K562 (cell line): ENCODE measurements around the gene DAPK2. TPM values are rescaled to one million over a fixed set of nuclear protein-coding genes. Genes with fewer than 3 reads are reported as not detected.
A peak's percentile ranks its signal among the peaks of the same experiment; 100 is the strongest.

Source experiments
- ATAC-seq: fragments of 200-7000 bp; cut with Tn5 transposase; 3 replicates; pipeline ENCODE4 v1.9.1; 2020; ENCODE audit warnings: moderate library complexity
- BruUV-seq: library from RNA; stranded (reverse); fragments of 400-500 nt; replicated peaks from 2 replicates; lab custom pipeline; 2021; lab: Mats Ljungman, UMichigan
- CTCF ChIA-PET: fragments of 300-600 bp; formaldehyde crosslinking; extraction: SDS; loops from one replicate; lab custom pipeline; 2021; ENCODE audit warnings: low intra/inter-chr PET ratio; lab: Yijun Ruan, JAX
- POLR2A ChIA-PET: fragments of 300-600, 350-650 bp; sonication (Branson Sonifier 250); formaldehyde crosslinking; extraction: SDS; loops from one replicate; lab custom pipeline; 2021; ENCODE audit warnings: antibody characterized with exemption, inconsistent platforms; lab: Yijun Ruan, JAX
- DNase-seq, 4 experiments: peaks; one replicate each; pipeline versions ENCODE4 v3.0.0 to v3.0.0-alpha.2; 2011 to 2018; ENCODE audit warnings: low spot score in 3 of 4, mixed read lengths in 3 of 4; ENCODE audit errors: extremely low read depth in 1 of 4
- FAIRE-seq: peaks from 2 replicates; lab custom pipeline; 2011; peaks lifted over from hg19 to GRCh38; lab: Jason Lieb, UNC
- H2AFZ ChIP-seq: 2 replicates; pipeline ENCODE4 v1.6.0; 2011; ENCODE audit warnings: low read depth, low read length, control low read depth, inconsistent platforms
- H3K27ac ChIP-seq: fragments of 200-600 bp; 3 replicates; pipeline ENCODE4 v1.8.0; 2011; ENCODE audit warnings: low read depth, mild to moderate bottlenecking, control low read depth, inconsistent platforms, low read length, moderate library complexity, mixed read lengths; ENCODE audit errors: extremely low read depth
- H3K27me3 ChIP-seq, 2 experiments: fragments of 300-600 bp in 1 of 2; 2 replicates in 1 of 2; 3 replicates in 1 of 2; pipeline versions ENCODE4 v1.6.0 to v1.8.0; 2011; ENCODE audit warnings: inconsistent platforms in 2 of 2, low read length in 2 of 2, mild to moderate bottlenecking in 1 of 2, mixed read lengths in 1 of 2, moderate library complexity in 1 of 2; ENCODE audit not compliant: control insufficient read depth in 2 of 2, insufficient read depth in 2 of 2
- H3K36me3 ChIP-seq: fragments of 300-600 bp; 3 replicates; pipeline ENCODE4 v1.8.0; 2011; ENCODE audit warnings: mild to moderate bottlenecking, low read length, inconsistent platforms; ENCODE audit not compliant: control insufficient read depth, insufficient read depth
- H3K4me1 ChIP-seq, 2 experiments: fragments of 200-600 bp in 1 of 2; replicated peaks in 1 of 2; 2 replicates in 1 of 2; 3 replicates in 1 of 2; pipeline versions ENCODE4 v1.5.1 to v1.8.0; 2011; ENCODE audit warnings: inconsistent platforms in 2 of 2, low read length in 2 of 2, mild to moderate bottlenecking in 1 of 2, mixed read lengths in 1 of 2, moderate library complexity in 1 of 2; ENCODE audit not compliant: control insufficient read depth in 2 of 2, insufficient read depth in 2 of 2
- H3K4me2 ChIP-seq: 2 replicates; pipeline ENCODE4 v1.6.1; 2011; ENCODE audit warnings: low read length, control low read depth, inconsistent platforms, mixed read lengths; ENCODE audit not compliant: insufficient read depth
- H3K4me3 ChIP-seq: fragments of 200-600 bp; sonication (generic), shearing (Covaris generic); 2 replicates; pipeline ENCODE4 v1.5.1; 2016; ENCODE audit warnings: control low read depth, inconsistent platforms
- H3K79me2 ChIP-seq: fragments of 200-600 bp; 3 replicates; pipeline ENCODE4 v1.8.0; 2011; ENCODE audit warnings: low read length, inconsistent platforms; ENCODE audit not compliant: control insufficient read depth, insufficient read depth
- H3K9ac ChIP-seq, 2 experiments: 2 replicates each; pipeline versions ENCODE4 v1.6.0 to v1.6.1; 2011; ENCODE audit warnings: low read depth in 2 of 2, low read length in 2 of 2, control low read depth in 1 of 2, inconsistent platforms in 1 of 2, mild to moderate bottlenecking in 1 of 2, mixed read lengths in 1 of 2; ENCODE audit not compliant: insufficient read depth in 1 of 2
- H3K9me1 ChIP-seq: one replicate; pipeline ENCODE4 v1.6.0; 2011; ENCODE audit warnings: inconsistent platforms, mild to moderate bottlenecking, low read length, moderate library complexity; ENCODE audit not compliant: control insufficient read depth, insufficient read depth
- H3K9me3 ChIP-seq: replicated peaks from 2 replicates; pipeline ENCODE4 v1.5.1; 2011; ENCODE audit warnings: low read depth, low read length, inconsistent platforms; ENCODE audit not compliant: control insufficient read depth, insufficient read depth
- H4K20me1 ChIP-seq: replicated peaks from 2 replicates; pipeline ENCODE4 v1.6.1; 2011; ENCODE audit warnings: low read length, inconsistent platforms, mixed read lengths; ENCODE audit not compliant: control insufficient read depth, insufficient read depth
- DIDO1 ChIP-seq: fragments of 450-650 bp; IDR thresholded peaks from 2 replicates; pipeline ENCODE4 v1.6.1; 2016; ENCODE audit warnings: low read depth, missing biosample characterization, missing genetic modification characterization
- HDAC3 ChIP-seq: fragments of 450-650 bp; IDR thresholded peaks from 2 replicates; pipeline ENCODE4 v1.6.1; 2018; ENCODE audit warnings: borderline replicate concordance, mild to moderate bottlenecking, moderate library complexity; ENCODE audit not compliant: partially characterized antibody
- NCOR1 ChIP-seq: fragments of 450-650 bp; IDR thresholded peaks from 2 replicates; pipeline ENCODE4 v1.6.1; 2016; ENCODE audit warnings: mild to moderate bottlenecking, moderate library complexity
- NFE2L1 ChIP-seq: fragments of 450-650 bp; IDR thresholded peaks from 2 replicates; pipeline ENCODE4 v1.6.1; 2016; ENCODE audit warnings: missing genetic modification characterization, low read depth, mild to moderate bottlenecking, missing compliant biosample characterization, moderate library complexity, borderline replicate concordance
- NR1H2 ChIP-seq: sonication (generic); formaldehyde crosslinking; IDR thresholded peaks from 2 replicates; pipeline ENCODE4 v1.4.0; 2020; ENCODE audit warnings: mild to moderate bottlenecking, missing genetic modification reagents
- PCBP1 ChIP-seq: fragments of 200-400 bp; formaldehyde crosslinking; IDR thresholded peaks from 2 replicates; pipeline ENCODE4 v1.6.1; 2018; ENCODE audit warnings: mild to moderate bottlenecking, low read depth, low read length; ENCODE audit not compliant: poor library complexity, severe bottlenecking
- PHF20 ChIP-seq: fragments of 450-650 bp; IDR thresholded peaks from 2 replicates; pipeline ENCODE4 v1.6.1; 2018; ENCODE audit not compliant: partially characterized antibody
- PTBP1 ChIP-seq: fragments of 200-400 bp; formaldehyde crosslinking; IDR thresholded peaks from 2 replicates; pipeline ENCODE4 v1.6.1; 2017; ENCODE audit warnings: low read depth, low read length
- TFAP4 ChIP-seq: sonication (generic); formaldehyde crosslinking; IDR thresholded peaks from 2 replicates; pipeline ENCODE4 v1.8.0; 2022; ENCODE audit warnings: missing genetic modification reagents, mild to moderate bottlenecking, moderate library complexity, borderline replicate concordance
- WHSC1 ChIP-seq: IDR thresholded peaks from one replicate; pipeline ENCODE4 v1.6.1; 2012; ENCODE audit warnings: low read length, control low read depth, inconsistent platforms
- ZNF121 ChIP-seq: sonication (generic); formaldehyde crosslinking; conservative IDR thresholded peaks from 2 replicates; pipeline ENCODE4 v1.8.0; 2022; ENCODE audit warnings: missing genetic modification reagents
- WGBS: fragments of 100-300 bp; shearing (Covaris generic); methylation state at CpG from one replicate; pipeline ENCODE4 v1.1.6; 2016; ENCODE audit warnings: low coverage, mixed read lengths; ENCODE audit not compliant: insufficient coverage; ENCODE audit errors: missing lambda C conversion rate; 5-methylcytosine and 5-hydroxymethylcytosine counted together
- in situ Hi-C: fragments of 300-500 bp; cut with MboI; formaldehyde crosslinking; loops from 4 replicates; pipeline ENCODE4 v1.15.0; 2018; ENCODE audit warnings: inconsistent platforms, mixed read lengths
- intact Hi-C: fragments of 100-400 bp; cut with micrococcal nuclease; formaldehyde crosslinking; loops from 2 replicates; pipeline ENCODE4 v1.14.2; 2022
- polyA plus RNA-seq, 8 experiments: library from polyadenylated mRNA; depleted of rRNA in 4 of 8; stranded (reverse) in 5 of 8; unstranded in 3 of 8; fragments of >200 nt; fragmentation: Nextera tagmentation in 2 of 8; fragmentation: Illumina TruSeq in 1 of 8; extraction: Ambion mirVana in 2 of 8; extraction: Trizol in 1 of 8; gene quantifications; 2 replicates each; pipeline versions ENCODE4 v1.2.1 to v1.2.3, GENCODE V29; 2011 to 2014; ENCODE audit warnings: inconsistent platforms in 1 of 8, missing spikeins in 1 of 8
- total RNA-seq, 7 experiments: library from RNA; depleted of rRNA in 6 of 7; stranded (reverse); fragments of >200 nt in 6 of 7; fragmentation: Illumina TruSeq in 2 of 7; extraction: Trizol in 2 of 7; gene quantifications; 2 replicates each; pipeline versions ENCODE4 v1.2.1 to v1.2.3, GENCODE V29; 2011 to 2021; ENCODE audit warnings: low replicate concordance in 1 of 7

Gene DAPK2
- total and polyA plus RNA-seq, 9 of the 15 experiments (the other 6 are each of a cell fraction or from before 2014, with no cell fraction given): 0.14 to 5.2 (median 2.2) TPM

- TF ChIP-seq DIDO1 (tag): no peak
- peak; percentile 38; the same call in 1 of the 2 replicates for TF ChIP-seq TFAP4 (CRISPR knock-in tag)
- TF ChIP-seq NFE2L1 (tag): no peak
- no peak for TF ChIP-seq PCBP1
- TF ChIP-seq WHSC1: no peak
These were observed 21.3 kb upstream of the DAPK2 start (continued) for GRCh38 chr15:64067564-64068030.

GRCh38 chr15:64066451-64066850 is 20.2 kb upstream of the DAPK2 start:
- H3K4me2 ChIP-seq: no peak overlapping the region
- no peak overlapping the region for H2AFZ ChIP-seq
- POLR2A ChIA-PET: interaction anchor here (1.5 kb wide), 1 partner anchor 27 kb away, joined by 4 read pairs; the partner anchor contains the start of gene CIAO2A
- no peak for FAIRE-seq
- peaks cover 13% of the 10 kb centered on the region; the same call in 2 of the 3 replicates for H3K36me3 ChIP-seq
- peaks cover 3 to 21% of the 10 kb centered on the region in 2 experiments; a peak in 4 of 5 replicates for H3K4me1 ChIP-seq
- no peak overlapping the region for H3K9ac ChIP-seq
- DNase-seq: no peak
- H3K9me3 ChIP-seq: no peaks in the 10 kb centered on the region
- ATAC-seq: no peak
- TF ChIP-seq HDAC3: no peak
- peak; percentile 86 for TF ChIP-seq ZNF121 (CRISPR knock-in tag)
- TF ChIP-seq NR1H2 (CRISPR knock-in tag): no peak
- TF ChIP-seq PTBP1: no peak
- no peak for TF ChIP-seq PHF20
- no peak for TF ChIP-seq NCOR1
- no peaks in the 10 kb centered on the region for H3K9me1 ChIP-seq
- H3K27me3 ChIP-seq: no peaks in the 10 kb centered on the region
- in situ Hi-C loops (loop anchor here (5.0 to 25.0 kb wide), 3 partner anchors 454 to 779 kb away; partner anchors contain the start of gene APH1B), intact Hi-C loops (loop anchor here (5.0 kb wide), 4 partner anchors 174 to 779 kb away; partner anchors contain the start of gene FBXL22)
- H3K4me3 ChIP-seq: no peak overlapping the region
- no TSS peak for BruUV-seq
- CTCF ChIA-PET: interaction anchor here (1.1 to 3.3 kb wide), 3 partner anchors 240 to 315 kb away, joined by 4 to 12 read pairs (median 9); no protein-coding TSS in a partner anchor
- H3K27ac ChIP-seq: no peak overlapping the region
- WGBS: 22% methylated on average over 1 of the region's 1 CpG
- H3K79me2 ChIP-seq: no peaks in the 10 kb centered on the region
- H4K20me1 ChIP-seq: peaks cover 3% of the 10 kb centered on the region; the same call in 1 of the 2 replicates
